Skeletal muscle tissue (tissue), 4 donors: ENCODE measurements around the gene FNDC3B. TPM values are rescaled to one million over a fixed set of nuclear protein-coding genes. Genes with fewer than 3 reads are reported as not detected.

ENCODE experiments used
- H3K27ac ChIP-seq: one replicate; pipeline ENCODE4 v1.7.0; 2013; ENCODE audit warnings: mild to moderate bottlenecking, low read depth, low read length, inconsistent platforms
- H3K27me3 ChIP-seq, 3 donors: one replicate each; pipeline ENCODE4 v1.7.0; 2013; ENCODE audit warnings: low read length in 3 of 3; ENCODE audit not compliant: control insufficient read depth in 3 of 3, insufficient read depth in 3 of 3
- H3K36me3 ChIP-seq, 3 donors: one replicate each; pipeline ENCODE4 v1.7.0; 2013; ENCODE audit warnings: low read length in 3 of 3; ENCODE audit not compliant: control insufficient read depth in 3 of 3, insufficient read depth in 3 of 3
- H3K4me1 ChIP-seq, 3 donors: one replicate each; pipeline ENCODE4 v1.7.0; 2013; ENCODE audit warnings: low read length in 3 of 3, mild to moderate bottlenecking in 3 of 3; ENCODE audit not compliant: control insufficient read depth in 3 of 3, insufficient read depth in 3 of 3
- H3K4me3 ChIP-seq, 3 donors: one replicate each; pipeline ENCODE4 v1.7.0; 2013; ENCODE audit warnings: low read length in 3 of 3
- H3K9ac ChIP-seq, 3 donors: one replicate each; pipeline ENCODE4 v1.7.0; 2013; ENCODE audit warnings: low read length in 3 of 3, mild to moderate bottlenecking in 3 of 3, moderate library complexity in 2 of 3, low read depth in 1 of 3
- H3K9me3 ChIP-seq, 3 donors: one replicate each; pipeline ENCODE4 v1.7.0; 2013; ENCODE audit warnings: low read length in 3 of 3; ENCODE audit not compliant: control insufficient read depth in 3 of 3
- total RNA-seq: library from RNA; depleted of rRNA; stranded (reverse); fragments of >200 nt; gene quantifications from one replicate; pipeline ENCODE4 v1.2.3, GENCODE V29; 2014
- donor health status: Osteomylitis.

Gene FNDC3B
- total RNA-seq, 1 donor from 2014 or later = 140 TPM

- H3K27ac ChIP-seq = no peak overlapping the region
- peaks cover 6 to 16% (median 11%) of the 10 kb centered on the region in 3 donors for H3K36me3 ChIP-seq
These were observed 263.8 kb downstream of the FNDC3B start for GRCh38 chr3:172303181-172303580.

GRCh38 chr3:172303941-172304558 lies 264.7 kb downstream of the FNDC3B start:
- H3K4me1 ChIP-seq = peaks cover 0 to 3% (median 3%) of the 10 kb centered on the region in 3 donors
- no peak overlapping the region for H3K9ac ChIP-seq
- H3K27ac ChIP-seq = no peak overlapping the region
- no peak overlapping the region for H3K4me3 ChIP-seq
- no peaks in the 10 kb centered on the region for H3K9me3 ChIP-seq
- H3K36me3 ChIP-seq = peaks cover 6 to 16% (median 11%) of the 10 kb centered on the region in 3 donors
- no peaks in the 10 kb centered on the region for H3K27me3 ChIP-seq

More at GRCh38 chr3:172303181-172303580, 263.8 kb downstream of the FNDC3B start:
- Histone ChIP-seq H3K27me3 (no peaks in the 10 kb centered on the region), H3K4me1 (peaks cover 0 to 3% (median 3%) of the 10 kb centered on the region in 3 donors), H3K4me3 (no peak overlapping the region), H3K9me3 (no peaks in the 10 kb centered on the region), H3K9ac (no peak overlapping the region)

- no peaks in the 10 kb centered on the region for H3K27me3 ChIP-seq
- no peaks in the 10 kb centered on the region for H3K9me3 ChIP-seq
- H3K4me1 ChIP-seq = peaks cover 0 to 3% (median 3%) of the 10 kb centered on the region in 3 donors
- H3K36me3 ChIP-seq = peaks cover 6 to 21% (median 20%) of the 10 kb centered on the region in 3 donors
- no peak overlapping the region for H3K9ac ChIP-seq
- no peak overlapping the region for H3K27ac ChIP-seq
- H3K4me3 ChIP-seq = no peak overlapping the region
These were observed 266.2 kb downstream of the FNDC3B start for GRCh38 chr3:172305552-172305951.

- no peak overlapping the region for H3K9ac ChIP-seq
- H3K36me3 ChIP-seq = peaks cover 6 to 25% (median 23%) of the 10 kb centered on the region in 3 donors
- H3K4me1 ChIP-seq = peaks cover 0 to 3% (median 3%) of the 10 kb centered on the region in 3 donors
- no peaks in the 10 kb centered on the region for H3K9me3 ChIP-seq
- no peak overlapping the region for H3K27ac ChIP-seq
- no peaks in the 10 kb centered on the region for H3K27me3 ChIP-seq
- H3K4me3 ChIP-seq = no peak overlapping the region
These were observed 266.6 kb downstream of the FNDC3B start for GRCh38 chr3:172305974-172306373.

GRCh38 chr3:172307141-172307560 lies 267.8 kb downstream of the FNDC3B start:
- Histone ChIP-seq H3K4me1 (peaks cover 0 to 2% (median under 1%) of the 10 kb centered on the region in 3 donors), H3K9ac (no peak overlapping the region), H3K36me3 (peaks cover 6 to 29% (median 26%) of the 10 kb centered on the region in 3 donors), H3K27me3 (no peaks in the 10 kb centered on the region), H3K4me3 (no peak overlapping the region), H3K9me3 (no peaks in the 10 kb centered on the region), H3K27ac (no peak overlapping the region)

GRCh38 chr3:172309059-172309458 lies 269.7 kb downstream of the FNDC3B start:
- H3K4me1 ChIP-seq = peaks cover 8 to 18% (median 9%) of the 10 kb centered on the region in 3 donors
- H3K9me3 ChIP-seq = no peaks in the 10 kb centered on the region
- H3K9ac ChIP-seq = no peak overlapping the region
- peaks cover 6 to 29% (median 26%) of the 10 kb centered on the region in 3 donors for H3K36me3 ChIP-seq
- H3K27me3 ChIP-seq = no peaks in the 10 kb centered on the region
- no peak overlapping the region for H3K4me3 ChIP-seq
- H3K27ac ChIP-seq = no peak overlapping the region

- Histone ChIP-seq H3K27ac (no peak overlapping the region), H3K9me3 (no peaks in the 10 kb centered on the region), H3K9ac (no peak overlapping the region), H3K36me3 (peaks cover 6 to 29% (median 26%) of the 10 kb centered on the region in 3 donors), H3K4me1 (peaks cover 13 to 26% (median 18%) of the 10 kb centered on the region in 3 donors), H3K27me3 (no peaks in the 10 kb centered on the region), H3K4me3 (no peak overlapping the region)
These were observed 270.5 kb downstream of the FNDC3B start for GRCh38 chr3:172309741-172310427.

- Histone ChIP-seq H3K36me3 (peaks cover 6 to 29% (median 26%) of the 10 kb centered on the region in 3 donors), H3K4me1 (peaks cover 16 to 31% (median 21%) of the 10 kb centered on the region in 3 donors), H3K4me3 (no peak overlapping the region), H3K9me3 (no peaks in the 10 kb centered on the region), H3K9ac (no peak overlapping the region), H3K27me3 (no peaks in the 10 kb centered on the region), H3K27ac (no peak overlapping the region)
These were observed 271.0 kb downstream of the FNDC3B start for GRCh38 chr3:172310428-172310760.

- H3K27me3 ChIP-seq = no peaks in the 10 kb centered on the region
- no peak overlapping the region for H3K27ac ChIP-seq
- peaks cover 6 to 29% (median 26%) of the 10 kb centered on the region in 3 donors for H3K36me3 ChIP-seq
- no peak overlapping the region for H3K9ac ChIP-seq
- H3K4me1 ChIP-seq = peaks cover 20 to 39% (median 24%) of the 10 kb centered on the region in 3 donors
- no peak overlapping the region for H3K4me3 ChIP-seq
- H3K9me3 ChIP-seq = no peaks in the 10 kb centered on the region
These were observed 271.8 kb downstream of the FNDC3B start for GRCh38 chr3:172311217-172311616.

GRCh38 chr3:172312001-172312400 lies 272.6 kb downstream of the FNDC3B start:
- Histone ChIP-seq H3K27ac (peak overlapping the region; percentile 17), H3K27me3 (no peaks in the 10 kb centered on the region), H3K36me3 (peaks cover 5 to 29% (median 26%) of the 10 kb centered on the region in 3 donors), H3K4me1 (peaks cover 24 to 44% (median 29%) of the 10 kb centered on the region in 3 donors), H3K9ac (no peak overlapping the region), H3K4me3 (no peak overlapping the region), H3K9me3 (no peaks in the 10 kb centered on the region)
